OCI-LY1 (cell line): ENCODE data around the gene RASAL3.

ENCODE experiments used
- H2AFZ ChIP-seq: fragments of 200-600 bp; sonication (generic), shearing (Covaris generic); 2 replicates; pipeline ENCODE4 v1.6.0; 2014; ENCODE audit warnings: antibody characterized with exemption, mild to moderate bottlenecking, low read length
- H3F3A ChIP-seq: fragments of 200-600 bp; sonication (generic), shearing (Covaris generic); 2 replicates; pipeline ENCODE4 v1.6.0; 2014; ENCODE audit warnings: mild to moderate bottlenecking, antibody characterized with exemption, low read length, moderate library complexity; ENCODE audit not compliant: insufficient read depth
- H3K27ac ChIP-seq: fragments of 200-600 bp; sonication (generic); 2 replicates; pipeline ENCODE4 v1.5.1; 2014; ENCODE audit warnings: low read length, mixed run types, mild to moderate bottlenecking, low read depth; ENCODE audit not compliant: poor library complexity, severe bottlenecking
- H3K27me3 ChIP-seq: fragments of 200-600 bp; sonication (generic); 2 replicates; pipeline ENCODE4 v1.6.0; 2014; ENCODE audit warnings: antibody characterized with exemption, mild to moderate bottlenecking, low read length, moderate library complexity; ENCODE audit not compliant: insufficient read depth
- H3K36me3 ChIP-seq: fragments of 200-600 bp; sonication (generic); 2 replicates; pipeline ENCODE4 v1.6.1; 2014; ENCODE audit warnings: mild to moderate bottlenecking, antibody characterized with exemption, low read length, moderate library complexity, mixed read lengths; ENCODE audit not compliant: insufficient read depth
- H3K4me1 ChIP-seq: fragments of 200-600 bp; sonication (generic); 2 replicates; pipeline ENCODE4 v1.5.1; 2014; ENCODE audit warnings: mild to moderate bottlenecking, low read length, moderate library complexity; ENCODE audit not compliant: insufficient read depth, severe bottlenecking
- H3K4me2 ChIP-seq: fragments of 200-600 bp; sonication (generic), shearing (Covaris generic); 2 replicates; pipeline ENCODE4 v1.6.1; 2014; ENCODE audit warnings: low read length
- H3K4me3 ChIP-seq: fragments of 200-600 bp; sonication (generic); 2 replicates; pipeline ENCODE4 v1.5.1; 2014; ENCODE audit warnings: low read length, low read depth, mild to moderate bottlenecking, mixed read lengths; ENCODE audit not compliant: poor library complexity, severe bottlenecking
- H3K79me2 ChIP-seq: fragments of 200-600 bp; shearing (Covaris generic); 2 replicates; pipeline ENCODE4 v1.6.1; 2016; ENCODE audit warnings: mixed run types, low read length, mixed read lengths; ENCODE audit not compliant: insufficient read depth
- H3K9ac ChIP-seq: fragments of 200-600 bp; sonication (generic), shearing (Covaris generic); 2 replicates; pipeline ENCODE4 v1.6.1; 2014; ENCODE audit warnings: mild to moderate bottlenecking, low read length, mixed read lengths
- H3K9me2 ChIP-seq: fragments of 200-600 bp; sonication (generic), shearing (Covaris generic); 2 replicates; pipeline ENCODE4 v1.6.1; 2014; ENCODE audit warnings: low read depth, mild to moderate bottlenecking, low read length, mixed read lengths
- H3K9me3 ChIP-seq: fragments of 200-600 bp; shearing (Covaris generic); 2 replicates; pipeline ENCODE4 v1.6.1; 2014; ENCODE audit warnings: low read length, mixed read lengths
- H4K20me1 ChIP-seq: fragments of 200-600 bp; sonication (generic), shearing (Covaris generic); 2 replicates; pipeline ENCODE4 v1.6.0; 2016; ENCODE audit warnings: mild to moderate bottlenecking, low read length; ENCODE audit not compliant: insufficient read depth
- EZH2 ChIP-seq: fragments of 200-600 bp; sonication (generic), shearing (Covaris generic); IDR thresholded peaks from 2 replicates; pipeline ENCODE4 v1.8.0; 2017; ENCODE audit warnings: borderline replicate concordance, mixed run types, mild to moderate bottlenecking, antibody characterized with exemption, low read length, moderate library complexity, mixed read lengths
- TF ChIP-seq, protein P1 (sequence below): fragments of 200-600 bp; sonication (generic), shearing (Covaris generic); IDR thresholded peaks from 2 replicates; pipeline ENCODE4 v1.5.1; 2017; ENCODE audit warnings: mild to moderate bottlenecking, antibody characterized with exemption, low read length, moderate library complexity, mixed read lengths

RASAL3 gene

DNA sequence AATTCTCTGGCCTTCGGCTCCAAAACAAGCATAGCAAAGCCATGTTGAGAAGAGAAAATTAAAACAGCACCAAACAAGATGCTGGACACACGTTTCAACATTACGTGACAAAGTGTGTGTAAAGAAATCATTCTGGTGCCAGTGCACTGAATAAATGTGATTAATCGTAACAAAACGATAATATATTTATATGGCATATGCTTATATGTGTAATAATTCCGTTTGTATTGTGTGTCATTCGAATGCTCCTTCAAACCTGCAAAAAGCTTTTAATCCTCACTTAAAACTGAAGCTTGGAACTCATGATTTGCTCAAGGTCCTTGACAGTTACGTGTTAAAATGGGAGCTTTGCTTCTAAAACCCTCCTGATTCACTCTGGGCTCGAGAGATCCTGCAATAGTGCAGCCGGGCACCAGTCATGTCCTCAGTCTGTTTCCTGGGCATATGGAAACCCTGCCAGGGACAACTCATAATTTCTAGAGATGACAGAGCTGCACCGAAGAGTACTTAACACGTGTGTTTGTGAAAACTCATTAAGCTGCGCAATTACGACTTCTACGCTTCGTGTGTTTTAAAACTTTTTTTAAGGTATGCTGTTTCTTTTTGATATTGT is 44.8 kb downstream of the RASAL3 start:
- Histone ChIP-seq H3K4me1 (peaks cover 36% of the 10 kb centered on the region), H3F3A (no peaks in the 10 kb centered on the region), H3K4me2 (peak overlapping the region; percentile 63), H2AFZ (no peak overlapping the region), H4K20me1 (no peaks in the 10 kb centered on the region), H3K4me3 (peak overlapping the region; percentile 45), H3K36me3 (peaks cover 57% of the 10 kb centered on the region), H3K27me3 (no peaks in the 10 kb centered on the region), H3K9ac (peak overlapping the region; percentile 54), H3K79me2 (peaks cover 38% of the 10 kb centered on the region), H3K27ac (peak overlapping the region; percentile 30), H3K9me2 (no peaks in the 10 kb centered on the region), H3K9me3 (no peaks in the 10 kb centered on the region)
- TF ChIP-seq EZH2, result no peak
- TF ChIP-seq, protein P1, sequence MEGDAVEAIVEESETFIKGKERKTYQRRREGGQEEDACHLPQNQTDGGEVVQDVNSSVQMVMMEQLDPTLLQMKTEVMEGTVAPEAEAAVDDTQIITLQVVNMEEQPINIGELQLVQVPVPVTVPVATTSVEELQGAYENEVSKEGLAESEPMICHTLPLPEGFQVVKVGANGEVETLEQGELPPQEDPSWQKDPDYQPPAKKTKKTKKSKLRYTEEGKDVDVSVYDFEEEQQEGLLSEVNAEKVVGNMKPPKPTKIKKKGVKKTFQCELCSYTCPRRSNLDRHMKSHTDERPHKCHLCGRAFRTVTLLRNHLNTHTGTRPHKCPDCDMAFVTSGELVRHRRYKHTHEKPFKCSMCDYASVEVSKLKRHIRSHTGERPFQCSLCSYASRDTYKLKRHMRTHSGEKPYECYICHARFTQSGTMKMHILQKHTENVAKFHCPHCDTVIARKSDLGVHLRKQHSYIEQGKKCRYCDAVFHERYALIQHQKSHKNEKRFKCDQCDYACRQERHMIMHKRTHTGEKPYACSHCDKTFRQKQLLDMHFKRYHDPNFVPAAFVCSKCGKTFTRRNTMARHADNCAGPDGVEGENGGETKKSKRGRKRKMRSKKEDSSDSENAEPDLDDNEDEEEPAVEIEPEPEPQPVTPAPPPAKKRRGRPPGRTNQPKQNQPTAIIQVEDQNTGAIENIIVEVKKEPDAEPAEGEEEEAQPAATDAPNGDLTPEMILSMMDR, result no peak

DNA sequence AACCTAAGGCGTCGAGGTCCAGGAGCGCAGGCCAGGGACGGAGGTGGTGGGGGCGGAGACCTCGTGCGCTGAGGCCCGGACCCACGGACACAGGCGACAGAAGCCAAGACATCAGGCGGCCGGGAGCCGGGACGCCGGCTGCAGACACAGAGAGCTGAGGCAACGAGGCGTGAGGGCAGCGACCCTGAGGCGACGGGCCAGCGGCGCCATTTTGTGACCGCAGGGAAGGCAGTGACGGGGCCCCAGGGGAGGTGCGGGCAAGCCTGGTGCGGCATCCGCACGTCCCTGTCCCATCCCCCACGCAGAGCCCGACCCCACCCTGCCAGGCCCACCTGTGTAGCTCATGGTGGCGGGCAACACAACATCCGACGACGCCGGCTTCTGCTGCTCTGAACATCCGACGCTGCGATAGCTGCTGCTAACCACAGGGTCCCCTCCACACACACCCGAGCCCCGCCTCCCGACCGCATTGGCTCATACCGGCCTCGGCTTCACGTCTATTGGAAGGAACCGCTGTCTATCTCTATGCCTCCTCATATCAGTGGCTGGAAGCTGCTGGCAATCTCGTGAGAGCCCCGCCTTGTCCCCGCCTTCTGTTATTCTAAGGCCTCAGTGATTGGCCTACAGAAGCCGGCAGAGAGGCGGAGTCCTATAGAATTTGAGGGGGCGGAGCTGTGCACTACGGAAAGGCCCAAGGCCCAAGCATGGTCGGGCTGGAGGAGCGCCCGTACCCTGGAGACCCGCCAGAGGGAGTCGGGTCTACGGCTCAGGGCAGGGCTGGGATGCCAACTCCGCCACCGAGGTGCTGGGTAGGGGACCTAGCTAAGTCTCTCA is 45.5 kb downstream of the RASAL3 start, which contains the start of gene AKAP8L:
AKAP8L (minus strand) TSS at position 410 of the 834 bp plus-strand sequence; CDS start at position 345, 65 bp downstream.
- Histone ChIP-seq H3F3A (no peaks in the 10 kb centered on the region), H3K9me3 (no peaks in the 10 kb centered on the region), H4K20me1 (no peaks in the 10 kb centered on the region), H3K4me1 (peaks cover 41% of the 10 kb centered on the region), H3K36me3 (peaks cover 51% of the 10 kb centered on the region), H3K4me3 (peak within 1 kb of the TSS; percentile 98), H2AFZ (no peak within 1 kb of the TSS), H3K9me2 (no peaks in the 10 kb centered on the region), H3K27me3 (no peaks in the 10 kb centered on the region), H3K4me2 (peak within 1 kb of the TSS; percentile 99), H3K79me2 (peaks cover 43% of the 10 kb centered on the region), H3K27ac (peak within 1 kb of the TSS; percentile 45), H3K9ac (peak within 1 kb of the TSS; percentile 98)
- no peak for TF ChIP-seq EZH2
- TF ChIP-seq, protein P1, result peak; percentile 84

DNA sequence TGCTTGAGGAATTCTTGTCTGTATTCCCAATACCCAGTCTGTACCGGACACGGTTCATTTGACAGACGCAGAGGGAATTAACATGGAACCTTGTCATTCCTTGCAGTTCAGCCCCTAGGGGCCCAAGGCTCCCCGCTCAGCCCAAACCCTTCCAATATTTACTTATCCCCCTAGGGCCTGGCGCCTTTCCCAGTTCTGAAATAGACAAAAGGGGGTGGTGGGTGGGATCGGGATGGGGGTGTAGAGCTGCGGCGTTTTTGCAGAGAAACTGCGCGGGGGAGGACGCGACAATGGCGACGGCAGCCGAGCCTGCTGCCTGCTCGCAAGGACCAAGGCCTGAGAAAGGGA is 46.1 kb downstream of the RASAL3 start:
- Histone ChIP-seq H2AFZ (no peak overlapping the region), H3K9me3 (no peaks in the 10 kb centered on the region), H3K27ac (peak overlapping the region; percentile 45), H3F3A (no peaks in the 10 kb centered on the region), H3K9me2 (no peaks in the 10 kb centered on the region), H3K9ac (peak overlapping the region; percentile 98), H3K36me3 (peaks cover 50% of the 10 kb centered on the region), H3K27me3 (no peaks in the 10 kb centered on the region), H3K79me2 (peaks cover 49% of the 10 kb centered on the region), H3K4me2 (peak overlapping the region; percentile 99), H3K4me3 (peak overlapping the region; percentile 98), H3K4me1 (peaks cover 47% of the 10 kb centered on the region), H4K20me1 (no peaks in the 10 kb centered on the region)
- TF ChIP-seq EZH2, result no peak
- TF ChIP-seq, protein P1, result no peak
